Liver (tissue), 9 donors: ENCODE results near the gene PEX7. TPM values are rescaled to one million over a fixed set of nuclear protein-coding genes. Genes with fewer than 3 reads are reported as not detected.
"Not testable (repeated sequence)": the region's sequence is repeated elsewhere in the genome, so short reads cannot be mapped to it uniquely, and the experiment has no call there.

Source experiments
- DNase-seq: peaks from one replicate; pipeline ENCODE4 v3.0.0-alpha.2; 2017; ENCODE audit warnings: low spot score
- H3K27ac ChIP-seq, 2 donors: one replicate each; pipeline ENCODE4 v1.7.0; 2013; ENCODE audit warnings: inconsistent platforms in 2 of 2, low read length in 2 of 2, control low read depth in 1 of 2, low read depth in 1 of 2, mild to moderate bottlenecking in 1 of 2
- H3K27me3 ChIP-seq, 4 donors: one replicate each; pipeline versions ENCODE4 v1.6.1 to v1.7.0; 2013; ENCODE audit warnings: low read length in 3 of 4, inconsistent platforms in 1 of 4, mild to moderate bottlenecking in 1 of 4, moderate library complexity in 1 of 4; ENCODE audit not compliant: control insufficient read depth in 4 of 4, insufficient read depth in 4 of 4
- H3K36me3 ChIP-seq, 4 donors: one replicate each; pipeline versions ENCODE4 v1.6.1 to v1.7.0; 2013; ENCODE audit warnings: low read length in 3 of 4, mild to moderate bottlenecking in 3 of 4, low read depth in 1 of 4, moderate library complexity in 1 of 4; ENCODE audit not compliant: control insufficient read depth in 4 of 4, insufficient read depth in 3 of 4
- H3K4me1 ChIP-seq, 4 donors: one replicate each; pipeline versions ENCODE4 v1.6.1 to v1.7.0; 2013; ENCODE audit warnings: low read length in 3 of 4, mild to moderate bottlenecking in 3 of 4, moderate library complexity in 1 of 4; ENCODE audit not compliant: control insufficient read depth in 4 of 4, insufficient read depth in 4 of 4
- H3K4me3 ChIP-seq, 3 donors: one replicate each; pipeline versions ENCODE4 v1.6.1 to v1.7.0; 2013; ENCODE audit warnings: low read length in 3 of 3, control low read depth in 1 of 3, low read depth in 1 of 3, mild to moderate bottlenecking in 1 of 3
- H3K9ac ChIP-seq, 2 donors: one replicate each; pipeline ENCODE4 v1.7.0; 2013; ENCODE audit warnings: low read length in 2 of 2, mild to moderate bottlenecking in 2 of 2, moderate library complexity in 2 of 2, control low read depth in 1 of 2, low read depth in 1 of 2
- H3K9me3 ChIP-seq, 4 donors: one replicate each; pipeline versions ENCODE4 v1.6.1 to v1.7.0; 2013; ENCODE audit warnings: low read length in 3 of 4; ENCODE audit not compliant: control insufficient read depth in 4 of 4
- EGR1 ChIP-seq, 2 donors: IDR thresholded peaks; 2 replicates each; pipeline ENCODE4 v1.6.1; 2016 to 2018; ENCODE audit warnings: antibody characterized with exemption in 2 of 2, low read depth in 2 of 2
- FOXA2 ChIP-seq: IDR thresholded peaks from 2 replicates; pipeline ENCODE4 v1.6.1; 2016; ENCODE audit warnings: antibody characterized with exemption
- GABPA ChIP-seq, 2 donors: IDR thresholded peaks in 1 of 2; conservative IDR thresholded peaks in 1 of 2; 2 replicates each; pipeline ENCODE4 v1.6.1; 2016; ENCODE audit warnings: antibody characterized with exemption in 2 of 2, mild to moderate bottlenecking in 1 of 2, moderate library complexity in 1 of 2
- HNF4G ChIP-seq: IDR thresholded peaks from 2 replicates; pipeline ENCODE4 v1.6.1; 2016; ENCODE audit warnings: antibody characterized with exemption
- JUND ChIP-seq, 2 donors: IDR thresholded peaks; 2 replicates each; pipeline ENCODE4 v1.6.1; 2016; ENCODE audit warnings: antibody characterized with exemption in 2 of 2
- NR2F2 ChIP-seq: IDR thresholded peaks from 2 replicates; pipeline ENCODE4 v1.6.1; 2016; ENCODE audit warnings: antibody characterized with exemption
- RAD21 ChIP-seq, 2 donors: IDR thresholded peaks; 2 replicates each; pipeline ENCODE4 v1.6.1; 2016; ENCODE audit warnings: antibody characterized with exemption in 2 of 2, mild to moderate bottlenecking in 2 of 2
- RXRA ChIP-seq, 2 donors: IDR thresholded peaks; 2 replicates each; pipeline ENCODE4 v1.6.1; 2017 to 2018; ENCODE audit warnings: antibody characterized with exemption in 2 of 2, mild to moderate bottlenecking in 1 of 2
- SP1 ChIP-seq: IDR thresholded peaks from 2 replicates; pipeline ENCODE4 v1.6.1; 2018; ENCODE audit warnings: antibody characterized with exemption, mild to moderate bottlenecking
- TAF1 ChIP-seq: conservative IDR thresholded peaks from 2 replicates; pipeline ENCODE4 v1.6.1; 2016; ENCODE audit warnings: antibody characterized with exemption, mild to moderate bottlenecking
- YY1 ChIP-seq: IDR thresholded peaks from 2 replicates; pipeline ENCODE4 v1.6.1; 2016; ENCODE audit warnings: antibody characterized with exemption, mild to moderate bottlenecking
- WGBS: extraction: QIAGEN DNeasy Blood & Tissue Kit; methylation state at CpG from one replicate; pipeline ENCODE4 v1.1.7; 2013; 5-methylcytosine and 5-hydroxymethylcytosine counted together
- polyA plus RNA-seq, 2 donors: library from polyadenylated mRNA; stranded (reverse) in 1 of 2; unstranded in 1 of 2; fragments of 200-250 nt in 1 of 2; fragments of >200 nt in 1 of 2; fragmentation: Nextera tagmentation in 1 of 2; extraction: Ambion mirVana in 1 of 2; gene quantifications; one replicate each; pipeline versions ENCODE4 v1.2.1 to v1.2.3, GENCODE V29; 2013 to 2015
- total RNA-seq, 2 donors: library from RNA; depleted of rRNA; stranded (reverse); fragments of >200 nt; gene quantifications; one replicate each; pipeline ENCODE4 v1.2.3, GENCODE V29; 2014
- TF ChIP-seq, protein P1 (sequence below): IDR thresholded peaks from 2 replicates; pipeline ENCODE4 v1.6.1; 2016; ENCODE audit warnings: antibody characterized with exemption
- TF ChIP-seq, protein P2 (sequence below): IDR thresholded peaks from 2 replicates; pipeline ENCODE4 v1.6.1; 2016; ENCODE audit warnings: antibody characterized with exemption
- TF ChIP-seq, protein P3 (sequence below): IDR thresholded peaks from 2 replicates; pipeline ENCODE4 v1.6.1; 2016; ENCODE audit warnings: antibody characterized with exemption
- TF ChIP-seq, protein P4 (sequence below): IDR thresholded peaks from 2 replicates; pipeline ENCODE4 v1.6.1; 2016; ENCODE audit warnings: antibody characterized with exemption, mild to moderate bottlenecking
- TF ChIP-seq, protein P5 (sequence below): fragments of 150-350 bp; IDR thresholded peaks from 2 replicates; pipeline ENCODE4 v1.5.1; 2017; ENCODE audit warnings: improper control_type of control experiment, low read depth, low read length; ENCODE audit not compliant: missing input control
- donor health status: healthy.
- donor health status: healthy.
- donor health status: healthy.
- donor health status: healthy.
- donor health status: healthy.

The PEX7 gene
- total and polyA plus RNA-seq, 4 donors = 5.2 to 7.5 (median 6.2) TPM

DNA sequence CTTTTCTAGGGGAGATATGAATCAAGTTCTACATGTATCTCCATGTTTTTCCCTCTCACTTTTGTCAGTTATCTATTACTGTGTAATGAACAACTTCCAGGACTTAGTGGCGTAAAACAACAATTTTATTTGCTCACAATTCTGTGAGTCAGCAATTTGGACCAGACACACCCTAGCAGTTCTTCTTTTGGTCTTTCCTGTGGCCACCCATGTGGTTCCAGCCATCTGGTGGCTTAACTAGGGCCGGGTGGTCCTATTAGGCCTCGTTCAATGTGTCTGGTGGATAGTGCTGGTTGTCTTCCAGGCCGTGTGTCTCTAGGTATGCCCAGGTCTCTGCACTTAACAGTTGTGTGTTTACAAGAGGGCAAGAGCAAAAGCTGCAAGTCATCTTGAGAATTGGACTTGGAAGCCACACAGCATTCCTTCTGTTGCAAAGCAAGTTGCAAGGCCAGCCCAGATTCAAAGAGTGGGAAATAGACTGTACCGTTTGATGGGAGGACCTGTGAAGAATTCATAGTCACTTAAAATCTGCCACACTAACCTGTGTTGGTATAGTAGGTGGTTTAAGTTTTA lies 78.9 kb downstream of the PEX7 start:
- Histone ChIP-seq H3K9me3 (no peaks in the 10 kb centered on the region), H3K27me3 (no peaks in the 10 kb centered on the region), H3K4me1 (no peaks in the 10 kb centered on the region), H3K36me3 (peaks cover 0 to 9% (median 5%) of the 10 kb centered on the region in 4 donors), H3K4me3 (no peak overlapping the region), H3K9ac (no peak overlapping the region), H3K27ac (no peak overlapping the region)
- DNase-seq = no peak
- 95% methylated on average over 5 of the region's 5 CpGs for WGBS
- TF ChIP-seq RXRA (IDR thresholded peaks at IDR 0.05) (no peak), HNF4G (no peak), YY1 (no peak), TAF1 (no peak), EGR1 (IDR thresholded peaks at IDR 0.05; ENCODE audit: low read depth in 2 of 2) (no peak), JUND (IDR thresholded peaks at IDR 0.05) (no peak), FOXA2 (no peak), GABPA (IDR thresholded peaks at IDR 0.05 in 1 of 2, conservative IDR thresholded peaks at IDR 0.05 in 1 of 2) (no peak)
- TF ChIP-seq, protein P1, sequence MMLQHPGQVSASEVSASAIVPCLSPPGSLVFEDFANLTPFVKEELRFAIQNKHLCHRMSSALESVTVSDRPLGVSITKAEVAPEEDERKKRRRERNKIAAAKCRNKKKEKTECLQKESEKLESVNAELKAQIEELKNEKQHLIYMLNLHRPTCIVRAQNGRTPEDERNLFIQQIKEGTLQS = no peak
- TF ChIP-seq, protein P2, sequence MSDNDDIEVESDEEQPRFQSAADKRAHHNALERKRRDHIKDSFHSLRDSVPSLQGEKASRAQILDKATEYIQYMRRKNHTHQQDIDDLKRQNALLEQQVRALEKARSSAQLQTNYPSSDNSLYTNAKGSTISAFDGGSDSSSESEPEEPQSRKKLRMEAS = no peak
- TF ChIP-seq, protein P3, sequence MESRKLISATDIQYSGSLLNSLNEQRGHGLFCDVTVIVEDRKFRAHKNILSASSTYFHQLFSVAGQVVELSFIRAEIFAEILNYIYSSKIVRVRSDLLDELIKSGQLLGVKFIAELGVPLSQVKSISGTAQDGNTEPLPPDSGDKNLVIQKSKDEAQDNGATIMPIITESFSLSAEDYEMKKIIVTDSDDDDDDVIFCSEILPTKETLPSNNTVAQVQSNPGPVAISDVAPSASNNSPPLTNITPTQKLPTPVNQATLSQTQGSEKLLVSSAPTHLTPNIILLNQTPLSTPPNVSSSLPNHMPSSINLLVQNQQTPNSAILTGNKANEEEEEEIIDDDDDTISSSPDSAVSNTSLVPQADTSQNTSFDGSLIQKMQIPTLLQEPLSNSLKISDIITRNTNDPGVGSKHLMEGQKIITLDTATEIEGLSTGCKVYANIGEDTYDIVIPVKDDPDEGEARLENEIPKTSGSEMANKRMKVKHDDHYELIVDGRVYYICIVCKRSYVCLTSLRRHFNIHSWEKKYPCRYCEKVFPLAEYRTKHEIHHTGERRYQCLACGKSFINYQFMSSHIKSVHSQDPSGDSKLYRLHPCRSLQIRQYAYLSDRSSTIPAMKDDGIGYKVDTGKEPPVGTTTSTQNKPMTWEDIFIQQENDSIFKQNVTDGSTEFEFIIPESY = no peak

DNA sequence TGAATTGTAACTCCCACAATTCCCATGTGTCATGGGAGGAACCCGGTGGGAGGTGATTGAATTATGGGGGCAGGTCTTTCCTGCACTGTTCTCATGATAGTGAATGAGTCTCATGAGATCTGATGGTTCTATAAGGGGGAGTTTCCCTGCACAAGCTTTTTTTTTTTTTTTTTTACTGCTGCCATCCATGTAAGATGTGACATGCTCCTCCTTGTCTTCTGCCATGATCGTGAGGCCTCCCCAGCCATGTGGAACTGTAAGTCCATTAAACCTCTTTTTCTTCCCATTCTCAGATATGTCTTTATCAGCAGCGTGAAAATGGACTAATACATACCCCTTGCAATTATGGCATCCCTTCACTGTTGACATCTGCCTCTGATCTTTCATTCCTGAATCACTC lies 82.1 kb downstream of the PEX7 start:
- not testable (repeated sequence) for H3K9me3 ChIP-seq, DNase-seq, H3K9ac ChIP-seq, H3K36me3 ChIP-seq, H3K4me3 ChIP-seq, H3K27me3 ChIP-seq, H3K4me1 ChIP-seq, H3K27ac ChIP-seq
- 96% methylated on average over 3 of the region's 3 CpGs for WGBS

DNA sequence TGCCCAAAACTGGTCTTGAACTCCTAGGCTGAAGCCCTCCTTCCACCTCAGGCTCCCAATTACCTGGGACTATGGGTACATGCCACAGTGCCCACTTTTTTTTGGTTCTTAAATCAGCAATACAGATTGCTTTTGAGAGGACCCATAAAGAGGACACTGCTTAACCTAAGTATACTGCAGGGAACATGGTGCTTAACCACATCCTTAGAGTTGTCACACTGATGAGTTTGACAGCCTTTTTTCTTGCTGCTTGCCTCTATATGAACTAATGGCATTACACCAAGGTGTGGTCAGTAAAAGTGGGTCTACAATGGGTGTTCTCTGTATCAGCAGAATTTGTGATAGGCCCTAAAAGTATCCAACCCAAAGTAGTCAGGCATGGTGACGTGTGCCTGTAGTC lies 92.6 kb downstream of the PEX7 start:
- WGBS = 91% methylated on average over 1 of the region's 1 CpG
- no peak for DNase-seq
- Histone ChIP-seq H3K4me3 (no peak overlapping the region), H3K9me3 (no peaks in the 10 kb centered on the region), H3K36me3 (peaks cover 0 to 2% (median 0%) of the 10 kb centered on the region in 4 donors), H3K9ac (no peak overlapping the region), H3K27me3 (peaks cover 0 to 8% (median 0%) of the 10 kb centered on the region in 4 donors), H3K27ac (no peak overlapping the region), H3K4me1 (no peaks in the 10 kb centered on the region)
- TF ChIP-seq RXRA (IDR thresholded peaks at IDR 0.05) (no peak), HNF4G (no peak), FOXA2 (no peak), SP1 (no peak), YY1 (no peak), GABPA (IDR thresholded peaks at IDR 0.05 in 1 of 2, conservative IDR thresholded peaks at IDR 0.05 in 1 of 2) (no peak), TAF1 (no peak), NR2F2 (no peak), RAD21 (IDR thresholded peaks at IDR 0.05) (no peak), EGR1 (IDR thresholded peaks at IDR 0.05; ENCODE audit: low read depth in 2 of 2) (no peak), JUND (IDR thresholded peaks at IDR 0.05) (no peak)
- TF ChIP-seq, protein P2 = no peak
- TF ChIP-seq, protein P4, sequence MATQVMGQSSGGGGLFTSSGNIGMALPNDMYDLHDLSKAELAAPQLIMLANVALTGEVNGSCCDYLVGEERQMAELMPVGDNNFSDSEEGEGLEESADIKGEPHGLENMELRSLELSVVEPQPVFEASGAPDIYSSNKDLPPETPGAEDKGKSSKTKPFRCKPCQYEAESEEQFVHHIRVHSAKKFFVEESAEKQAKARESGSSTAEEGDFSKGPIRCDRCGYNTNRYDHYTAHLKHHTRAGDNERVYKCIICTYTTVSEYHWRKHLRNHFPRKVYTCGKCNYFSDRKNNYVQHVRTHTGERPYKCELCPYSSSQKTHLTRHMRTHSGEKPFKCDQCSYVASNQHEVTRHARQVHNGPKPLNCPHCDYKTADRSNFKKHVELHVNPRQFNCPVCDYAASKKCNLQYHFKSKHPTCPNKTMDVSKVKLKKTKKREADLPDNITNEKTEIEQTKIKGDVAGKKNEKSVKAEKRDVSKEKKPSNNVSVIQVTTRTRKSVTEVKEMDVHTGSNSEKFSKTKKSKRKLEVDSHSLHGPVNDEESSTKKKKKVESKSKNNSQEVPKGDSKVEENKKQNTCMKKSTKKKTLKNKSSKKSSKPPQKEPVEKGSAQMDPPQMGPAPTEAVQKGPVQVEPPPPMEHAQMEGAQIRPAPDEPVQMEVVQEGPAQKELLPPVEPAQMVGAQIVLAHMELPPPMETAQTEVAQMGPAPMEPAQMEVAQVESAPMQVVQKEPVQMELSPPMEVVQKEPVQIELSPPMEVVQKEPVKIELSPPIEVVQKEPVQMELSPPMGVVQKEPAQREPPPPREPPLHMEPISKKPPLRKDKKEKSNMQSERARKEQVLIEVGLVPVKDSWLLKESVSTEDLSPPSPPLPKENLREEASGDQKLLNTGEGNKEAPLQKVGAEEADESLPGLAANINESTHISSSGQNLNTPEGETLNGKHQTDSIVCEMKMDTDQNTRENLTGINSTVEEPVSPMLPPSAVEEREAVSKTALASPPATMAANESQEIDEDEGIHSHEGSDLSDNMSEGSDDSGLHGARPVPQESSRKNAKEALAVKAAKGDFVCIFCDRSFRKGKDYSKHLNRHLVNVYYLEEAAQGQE = no peak
- TF ChIP-seq, protein P3 = no peak
- TF ChIP-seq, protein P5, sequence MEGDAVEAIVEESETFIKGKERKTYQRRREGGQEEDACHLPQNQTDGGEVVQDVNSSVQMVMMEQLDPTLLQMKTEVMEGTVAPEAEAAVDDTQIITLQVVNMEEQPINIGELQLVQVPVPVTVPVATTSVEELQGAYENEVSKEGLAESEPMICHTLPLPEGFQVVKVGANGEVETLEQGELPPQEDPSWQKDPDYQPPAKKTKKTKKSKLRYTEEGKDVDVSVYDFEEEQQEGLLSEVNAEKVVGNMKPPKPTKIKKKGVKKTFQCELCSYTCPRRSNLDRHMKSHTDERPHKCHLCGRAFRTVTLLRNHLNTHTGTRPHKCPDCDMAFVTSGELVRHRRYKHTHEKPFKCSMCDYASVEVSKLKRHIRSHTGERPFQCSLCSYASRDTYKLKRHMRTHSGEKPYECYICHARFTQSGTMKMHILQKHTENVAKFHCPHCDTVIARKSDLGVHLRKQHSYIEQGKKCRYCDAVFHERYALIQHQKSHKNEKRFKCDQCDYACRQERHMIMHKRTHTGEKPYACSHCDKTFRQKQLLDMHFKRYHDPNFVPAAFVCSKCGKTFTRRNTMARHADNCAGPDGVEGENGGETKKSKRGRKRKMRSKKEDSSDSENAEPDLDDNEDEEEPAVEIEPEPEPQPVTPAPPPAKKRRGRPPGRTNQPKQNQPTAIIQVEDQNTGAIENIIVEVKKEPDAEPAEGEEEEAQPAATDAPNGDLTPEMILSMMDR = no peak
